Transverse colon (tissue), 4 donors: Measurements from ENCODE around the gene SIX5.

Source experiments
- POLR2A ChIP-seq: fragments of 450-650 bp; IDR thresholded peaks from one replicate; pipeline ENCODE4 v1.6.1; 2016; ENCODE audit warnings: antibody characterized with exemption, mild to moderate bottlenecking, moderate library complexity
- POLR2AphosphoS5 ChIP-seq, 3 donors: sonication (generic); formaldehyde crosslinking; IDR thresholded peaks; one replicate each; pipeline ENCODE4 v1.6.1; 2016; ENCODE audit warnings: antibody characterized with exemption in 3 of 3
- TF ChIP-seq, protein P1 (sequence below), 5 experiments: fragments of 200-600 bp in 3 of 5; fragments of 450-650 bp in 2 of 5; sonication (generic) in 3 of 5; IDR thresholded peaks; 1 replicate in 2 of 5; 2 replicates in 3 of 5; pipeline ENCODE4 v1.5.1; 2016 to 2017; ENCODE audit warnings: antibody characterized with exemption in 5 of 5, inconsistent platforms in 3 of 5, mild to moderate bottlenecking in 2 of 5, moderate library complexity in 1 of 5

DNA sequence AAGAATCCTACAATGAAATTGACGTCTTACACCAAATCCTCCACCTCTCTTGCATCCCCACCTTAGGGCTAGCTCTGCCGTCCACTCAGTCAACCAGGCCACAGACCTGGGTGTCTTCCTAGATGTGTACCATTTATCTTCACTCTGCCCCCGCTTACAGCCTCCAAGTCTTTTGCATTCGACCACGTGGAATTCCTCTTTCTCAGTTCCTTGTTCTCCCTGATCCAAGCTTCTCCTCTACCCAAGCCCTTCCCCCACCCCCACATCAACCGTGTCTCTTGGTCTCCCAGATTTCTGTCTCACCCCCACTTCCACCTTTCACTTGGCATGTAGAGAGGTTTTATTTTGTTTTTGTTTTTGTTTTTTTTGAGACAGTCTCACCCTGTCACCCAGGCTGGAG lies 24.8 kb upstream of the SIX5 start:
- TF ChIP-seq, protein P1, sequence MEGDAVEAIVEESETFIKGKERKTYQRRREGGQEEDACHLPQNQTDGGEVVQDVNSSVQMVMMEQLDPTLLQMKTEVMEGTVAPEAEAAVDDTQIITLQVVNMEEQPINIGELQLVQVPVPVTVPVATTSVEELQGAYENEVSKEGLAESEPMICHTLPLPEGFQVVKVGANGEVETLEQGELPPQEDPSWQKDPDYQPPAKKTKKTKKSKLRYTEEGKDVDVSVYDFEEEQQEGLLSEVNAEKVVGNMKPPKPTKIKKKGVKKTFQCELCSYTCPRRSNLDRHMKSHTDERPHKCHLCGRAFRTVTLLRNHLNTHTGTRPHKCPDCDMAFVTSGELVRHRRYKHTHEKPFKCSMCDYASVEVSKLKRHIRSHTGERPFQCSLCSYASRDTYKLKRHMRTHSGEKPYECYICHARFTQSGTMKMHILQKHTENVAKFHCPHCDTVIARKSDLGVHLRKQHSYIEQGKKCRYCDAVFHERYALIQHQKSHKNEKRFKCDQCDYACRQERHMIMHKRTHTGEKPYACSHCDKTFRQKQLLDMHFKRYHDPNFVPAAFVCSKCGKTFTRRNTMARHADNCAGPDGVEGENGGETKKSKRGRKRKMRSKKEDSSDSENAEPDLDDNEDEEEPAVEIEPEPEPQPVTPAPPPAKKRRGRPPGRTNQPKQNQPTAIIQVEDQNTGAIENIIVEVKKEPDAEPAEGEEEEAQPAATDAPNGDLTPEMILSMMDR (IDR thresholded peaks at IDR 0.05): no peak
- TF ChIP-seq POLR2A (no peak), POLR2AphosphoS5 (IDR thresholded peaks at IDR 0.05) (no peak)
